IMR-90 (cell line): ENCODE measurements around the gene CADM2. TPM values are rescaled to one million over a fixed set of nuclear protein-coding genes. Genes with fewer than 3 reads are reported as not detected.
A peak's percentile ranks its signal among the peaks of the same experiment; 100 is the strongest.

ENCODE experiments used
- ATAC-seq: fragments of 200-7000 bp; cut with Tn5 transposase; 2 replicates; pipeline ENCODE4 v1.9.1; 2020; ENCODE audit warnings: low read depth, mild to moderate bottlenecking, moderate library complexity
- BruUV-seq: library from RNA; stranded (reverse); fragments of 400-500 nt; replicated peaks from 2 replicates; lab custom pipeline; 2021; lab: Mats Ljungman, UMichigan
- CTCF ChIA-PET: fragments of 300-600 bp; formaldehyde crosslinking; extraction: SDS; loops from one replicate; lab custom pipeline; 2021; ENCODE audit warnings: antibody characterized with exemption; lab: Yijun Ruan, JAX
- POLR2A ChIA-PET: fragments of 300-600 bp; sonication (Branson Sonifier 250); formaldehyde crosslinking; loops from one replicate; lab custom pipeline; 2022; ENCODE audit warnings: antibody characterized with exemption; ENCODE audit not compliant: unreplicated experiment; lab: Charles Lee
- DNase-seq: peaks from one replicate; pipeline ENCODE4 v3.0.0; 2013
- H2AFZ ChIP-seq: replicated peaks from 2 replicates; pipeline ENCODE3; 2013; ENCODE audit warnings: low read length, mild to moderate bottlenecking; ENCODE audit not compliant: poor library complexity
- H2AK5ac ChIP-seq: 2 replicates; pipeline ENCODE4 v1.6.1; 2013; ENCODE audit warnings: low read depth, low read length, inconsistent platforms
- H2AK9ac ChIP-seq: replicated peaks from 2 replicates; pipeline ENCODE3; 2013; ENCODE audit warnings: mild to moderate bottlenecking, low read depth, low read length, moderate library complexity; ENCODE audit not compliant: poor library complexity
- H2BK120ac ChIP-seq: 2 replicates; pipeline ENCODE4 v1.6.1; 2013; ENCODE audit warnings: low read depth, low read length, inconsistent platforms
- H2BK15ac ChIP-seq: 3 replicates; pipeline ENCODE4 v1.6.1; 2013; ENCODE audit warnings: low read depth, low read length, inconsistent platforms
- H2BK20ac ChIP-seq: 2 replicates; pipeline ENCODE4 v1.6.1; 2013; ENCODE audit warnings: low read depth, mild to moderate bottlenecking, inconsistent platforms, low read length, moderate library complexity
- H2BK5ac ChIP-seq: 2 replicates; pipeline ENCODE4 v1.6.1; 2013; ENCODE audit warnings: mild to moderate bottlenecking, low read depth, low read length, inconsistent platforms; ENCODE audit not compliant: poor library complexity, severe bottlenecking
- H3K14ac ChIP-seq: replicated peaks from 2 replicates; pipeline ENCODE4 v1.6.1; 2013; ENCODE audit warnings: low read depth, low read length, inconsistent platforms
- H3K18ac ChIP-seq: 2 replicates; pipeline ENCODE4 v1.6.1; 2013; ENCODE audit warnings: low read depth, low read length, control low read depth
- H3K23ac ChIP-seq: 2 replicates; pipeline ENCODE4 v1.6.1; 2013; ENCODE audit warnings: low read depth, low read length, inconsistent platforms
- H3K27ac ChIP-seq: 2 replicates; pipeline ENCODE4 v1.5.1; 2013; ENCODE audit warnings: mild to moderate bottlenecking, control low read depth, low read length; ENCODE audit not compliant: insufficient read depth
- H3K27me3 ChIP-seq: 2 replicates; pipeline ENCODE4 v1.6.1; 2013; ENCODE audit warnings: low read length; ENCODE audit not compliant: control insufficient read depth, insufficient read depth
- H3K36me3 ChIP-seq: 2 replicates; pipeline ENCODE4 v1.6.1; 2013; ENCODE audit warnings: low read length, mixed read lengths; ENCODE audit not compliant: control insufficient read depth, insufficient read depth
- H3K4ac ChIP-seq: 2 replicates; pipeline ENCODE4 v1.6.1; 2013; ENCODE audit warnings: low read depth, low read length, inconsistent platforms
- H3K4me1 ChIP-seq: 2 replicates; pipeline ENCODE4 v1.6.1; 2013; ENCODE audit warnings: low read length, mixed read lengths; ENCODE audit not compliant: control insufficient read depth, insufficient read depth
- H3K4me2 ChIP-seq: 2 replicates; pipeline ENCODE4 v1.6.1; 2013; ENCODE audit warnings: low read depth, mild to moderate bottlenecking, control low read depth, low read length, moderate library complexity
- H3K4me3 ChIP-seq: 2 replicates; pipeline ENCODE4 v1.5.1; 2013; ENCODE audit warnings: low read depth, mild to moderate bottlenecking, control low read depth, low read length, moderate library complexity; ENCODE audit not compliant: insufficient read depth
- H3K56ac ChIP-seq: 2 replicates; pipeline ENCODE4 v1.6.1; 2013; ENCODE audit warnings: low read length, inconsistent platforms; ENCODE audit not compliant: insufficient read depth; ENCODE audit errors: extremely low read depth
- H3K79me1 ChIP-seq, 2 experiments: 2 replicates each; pipeline ENCODE4 v1.6.1; 2013; ENCODE audit warnings: low read length in 2 of 2, inconsistent platforms in 1 of 2, low read depth in 1 of 2
- H3K9ac ChIP-seq: 2 replicates; pipeline ENCODE4 v1.6.1; 2013; ENCODE audit warnings: low read depth, low read length, control low read depth
- H3K9me1 ChIP-seq: 2 replicates; pipeline ENCODE4 v1.6.1; 2013; ENCODE audit warnings: low read length, inconsistent platforms; ENCODE audit not compliant: insufficient read depth
- H3K9me3 ChIP-seq: 2 replicates; pipeline ENCODE4 v1.6.1; 2013; ENCODE audit warnings: low read length; ENCODE audit not compliant: control insufficient read depth, insufficient read depth
- H4K20me1 ChIP-seq: 2 replicates; pipeline ENCODE4 v1.6.1; 2013; ENCODE audit warnings: low read length, inconsistent platforms; ENCODE audit not compliant: insufficient read depth
- H4K5ac ChIP-seq: 2 replicates; pipeline ENCODE4 v1.6.1; 2013; ENCODE audit warnings: mild to moderate bottlenecking, low read depth, low read length, control low read depth
- H4K8ac ChIP-seq, 2 experiments: 2 replicates each; pipeline ENCODE4 v1.6.1; 2013; ENCODE audit warnings: low read depth in 2 of 2, low read length in 2 of 2, control low read depth in 1 of 2, inconsistent platforms in 1 of 2
- H4K91ac ChIP-seq: 2 replicates; pipeline ENCODE4 v1.6.1; 2013; ENCODE audit warnings: low read depth, low read length, inconsistent platforms; ENCODE audit not compliant: insufficient read depth
- CEBPB ChIP-seq: IDR thresholded peaks from 2 replicates; pipeline ENCODE4 v1.6.1; 2012; ENCODE audit warnings: low read depth, low read length, improper control_type of control experiment
- FOS ChIP-seq: fragments of 150-350 bp; IDR thresholded peaks from 2 replicates; pipeline ENCODE4 v1.6.1; 2016; ENCODE audit warnings: low read depth, low read length
- RFX5 ChIP-seq: IDR thresholded peaks from 2 replicates; pipeline ENCODE4 v1.8.0; 2012; ENCODE audit warnings: low read depth, mild to moderate bottlenecking, low read length, moderate library complexity
- WGBS, 2 experiments: methylation state at CpG; one replicate each; pipeline versions ENCODE4 v1.1.5 to v1.1.7; 2013; ENCODE audit warnings: missing lambda C conversion rate in 2 of 2; ENCODE audit not compliant: insufficient read length in 1 of 2; ENCODE audit errors: extremely low coverage in 2 of 2; 5-methylcytosine and 5-hydroxymethylcytosine counted together
- dilution Hi-C: fragments of 300-500 bp; cut with HindIII; formaldehyde crosslinking; loops from one replicate; pipeline ENCODE4 v1.14.3; 2018; ENCODE audit warnings: low sequenced_read_pairs; ENCODE audit not compliant: unreplicated experiment
- in situ Hi-C: fragments of 300-500 bp; cut with MboI; formaldehyde crosslinking; loops from 3 replicates; pipeline ENCODE4 v1.14.3; 2019; ENCODE audit warnings: low sequenced_read_pairs, inconsistent platforms, mixed read lengths
- intact Hi-C: fragments of 100-400 bp; cut with micrococcal nuclease; formaldehyde crosslinking; loops from 2 replicates; pipeline ENCODE4 v1.10.0; 2022
- polyA plus RNA-seq, 3 experiments: library from polyadenylated mRNA; depleted of rRNA; stranded (reverse); fragments of >200 nt; gene quantifications; 2 replicates each; pipeline ENCODE4 v1.2.3, GENCODE V29; 2012; ENCODE audit warnings: low replicate concordance in 1 of 3
- total RNA-seq: library from RNA; depleted of rRNA; stranded (reverse); fragments of >200 nt; gene quantifications from 2 replicates; pipeline ENCODE4 v1.2.3, GENCODE V29; 2012

The CADM2 gene
- total and polyA plus RNA-seq, 2 of the 4 experiments (the other 2 are of a cell fraction) = not detected

GRCh38 chr3:85254738-85255137 is 295.9 kb downstream of the CADM2 start:
- H2BK5ac ChIP-seq = no peak overlapping the region
- H3K9me3 ChIP-seq = 0 out of 2 replicates have a peak, but pooled peaks cover 2% of the 10 kb centered on the region
- H3K14ac ChIP-seq = no peak overlapping the region
- no peak overlapping the region for H2AK5ac ChIP-seq
- no peak overlapping the region for H3K56ac ChIP-seq
- DNase-seq (peak; percentile 60), ATAC-seq (peak; percentile 75)
- TF ChIP-seq RFX5 (no peak), FOS (no peak), CEBPB (peak; percentile 54)
- no peak overlapping the region for H3K4ac ChIP-seq
- no peaks in the 10 kb centered on the region for H3K36me3 ChIP-seq
- CTCF ChIA-PET = interaction anchor here (0.6 kb wide), 1 partner anchor 268 kb away, joined by 3 read pairs; no protein-coding TSS in a partner anchor
- H4K91ac ChIP-seq = no peak overlapping the region
- dilution Hi-C loops (no loop called here), in situ Hi-C loops (no loop called here), intact Hi-C loops (no loop called here)
- H3K4me2 ChIP-seq = no peak overlapping the region
- H3K9me1 ChIP-seq = no peaks in the 10 kb centered on the region
- H3K9ac ChIP-seq = no peak overlapping the region
- BruUV-seq = no TSS peak
- H2AK9ac ChIP-seq = no peak overlapping the region
- H3K27ac ChIP-seq = no peak overlapping the region; the same call in 1 of the 2 replicates
- POLR2A ChIA-PET = no interaction called here
- H3K23ac ChIP-seq = no peak overlapping the region
- H2BK20ac ChIP-seq = no peak overlapping the region
- no peak overlapping the region for H4K5ac ChIP-seq
- no peak overlapping the region for H2AFZ ChIP-seq
- H4K20me1 ChIP-seq = no peaks in the 10 kb centered on the region
- no peak overlapping the region for H3K18ac ChIP-seq
- no peaks in the 10 kb centered on the region for H3K27me3 ChIP-seq
- H2BK120ac ChIP-seq = no peak overlapping the region
- no peaks in the 10 kb centered on the region for H3K4me1 ChIP-seq
- H3K79me1 ChIP-seq = no peaks in the 10 kb centered on the region
- no CpG with 5 or more reads among the region's 3 CpGs for WGBS, 2 experiments
- no peak overlapping the region for H2BK15ac ChIP-seq
- no peak overlapping the region for H4K8ac ChIP-seq
- no peak overlapping the region for H3K4me3 ChIP-seq
